ENCODE data around the gene RSU1.

The RSU1 gene

GRCh38 chr10:16674147-16674703 is 143.0 kb downstream of the RSU1 start:
- DNase-seq (ENCODE audit: low read depth) = no peak

- no peak for DNase-seq (ENCODE audit: low read depth)
Measured at GRCh38 chr10:16673443-16673842, 143.8 kb downstream of the RSU1 start.

- DNase-seq (ENCODE audit: low read depth) = no peak
Measured at GRCh38 chr10:16663444-16663843, 153.8 kb downstream of the RSU1 start.

GRCh38 chr10:16662923-16663322 is 154.3 kb downstream of the RSU1 start:
- no peak for DNase-seq (ENCODE audit: low read depth)

- no peak for DNase-seq (ENCODE audit: low read depth)
Measured at GRCh38 chr10:16656895-16657294, 160.3 kb downstream of the RSU1 start.

- no peak for DNase-seq (ENCODE audit: low read depth)
Measured at GRCh38 chr10:16653224-16653623, 164.0 kb downstream of the RSU1 start.

GRCh38 chr10:16652154-16652553 is 165.1 kb downstream of the RSU1 start:
- DNase-seq (ENCODE audit: low read depth) = no peak

- no peak for DNase-seq (ENCODE audit: low read depth)
Measured at GRCh38 chr10:16649757-16650156, 167.5 kb downstream of the RSU1 start.

GRCh38 chr10:16648366-16648765 is 168.9 kb downstream of the RSU1 start:
- no peak for DNase-seq (ENCODE audit: low read depth)

GRCh38 chr10:16646181-16647059 is 170.8 kb downstream of the RSU1 start:
- no peak for DNase-seq (ENCODE audit: low read depth)

- DNase-seq (ENCODE audit: low read depth) = no peak
Measured at GRCh38 chr10:16644146-16644545, 173.1 kb downstream of the RSU1 start.

- no peak for DNase-seq (ENCODE audit: low read depth)
Measured at GRCh38 chr10:16643502-16643901, 173.7 kb downstream of the RSU1 start.

GRCh38 chr10:16640153-16640552 is 177.1 kb downstream of the RSU1 start:
- DNase-seq (ENCODE audit: low read depth) = no peak

GRCh38 chr10:16639471-16639870 is 177.8 kb downstream of the RSU1 start:
- DNase-seq (ENCODE audit: low read depth) = no peak

- no peak for DNase-seq (ENCODE audit: low read depth)
Measured at GRCh38 chr10:16632996-16633395, 184.2 kb downstream of the RSU1 start.

- DNase-seq (ENCODE audit: low read depth) = no peak
Measured at GRCh38 chr10:16626697-16627096, 190.5 kb downstream of the RSU1 start.

GRCh38 chr10:16612981-16613355 is 204.3 kb downstream of the RSU1 start:
- DNase-seq (ENCODE audit: low read depth) = no peak

- DNase-seq (ENCODE audit: low read depth) = no peak
Measured at GRCh38 chr10:16612115-16612980, 204.9 kb downstream of the RSU1 start.

- DNase-seq (ENCODE audit: low read depth) = no peak
Measured at GRCh38 chr10:16611037-16611436, 206.2 kb downstream of the RSU1 start.

- no peak for DNase-seq (ENCODE audit: low read depth)
Measured at GRCh38 chr10:16609211-16609610, 208.0 kb downstream of the RSU1 start.

- DNase-seq (ENCODE audit: low read depth) = no peak
Measured at GRCh38 chr10:16606923-16607322, 210.3 kb downstream of the RSU1 start.

GRCh38 chr10:16606421-16606820 is 210.8 kb downstream of the RSU1 start:
- no peak for DNase-seq (ENCODE audit: low read depth)

GRCh38 chr10:16603308-16603707 is 213.9 kb downstream of the RSU1 start:
- DNase-seq (ENCODE audit: low read depth) = no peak
